Measurements from ENCODE around the gene SPATA33. TPM values are rescaled to one million over a fixed set of nuclear protein-coding genes. Genes with fewer than 3 reads are reported as not detected.
"Not testable (repeated sequence)": the region's sequence is repeated elsewhere in the genome, so short reads cannot be mapped to it uniquely, and the experiment has no call there.

The SPATA33 gene
- total RNA-seq, 1 donor from 2014 or later = 3.6 TPM

- Histone ChIP-seq H3K36me3 (peaks cover 17% of the 10 kb centered on the region), H3K4me3 (no peak overlapping the region), H3K27me3 (ENCODE audit: low read depth) (no peaks in the 10 kb centered on the region), H3K4me1 (peaks cover 31% of the 10 kb centered on the region), H3K27ac (replicated peaks) (no peak overlapping the region), H3K9me3 (replicated peaks) (no peaks in the 10 kb centered on the region)
- no peak for TF ChIP-seq CTCF (IDR thresholded peaks at IDR 0.05; ENCODE audit: borderline replicate concordance)
- DNase-seq = no peak
- intact Hi-C loops (cut with micrococcal nuclease) = no loop called here
Observed at GRCh38 chr16:89697616-89698331, 40.1 kb downstream of the SPATA33 start.

GRCh38 chr16:89698717-89699116, 41.1 kb downstream of the SPATA33 start:
- H3K4me3 ChIP-seq; H3K36me3 ChIP-seq; DNase-seq; intact Hi-C loops (cut with micrococcal nuclease); H3K9me3 ChIP-seq (replicated peaks); H3K27me3 ChIP-seq (ENCODE audit: low read depth); H3K27ac ChIP-seq (replicated peaks): not testable (repeated sequence)
- peaks cover 31% of the 10 kb centered on the region for H3K4me1 ChIP-seq

- H3K27me3 ChIP-seq (ENCODE audit: low read depth); intact Hi-C loops (cut with micrococcal nuclease); H3K9me3 ChIP-seq (replicated peaks); DNase-seq; H3K36me3 ChIP-seq: not testable (repeated sequence)
- Histone ChIP-seq H3K27ac (replicated peaks) (peak overlapping the region; percentile 79), H3K4me1 (peaks cover 31% of the 10 kb centered on the region), H3K4me3 (peak overlapping the region; percentile 83)
Observed at GRCh38 chr16:89699629-89700099, 42.0 kb downstream of the SPATA33 start.

- peak overlapping the region; percentile 83 for H3K4me3 ChIP-seq
- no peaks in the 10 kb centered on the region for H3K36me3 ChIP-seq
- H3K9me3 ChIP-seq (replicated peaks) = no peaks in the 10 kb centered on the region
- peak; percentile 98 for DNase-seq
- no peaks in the 10 kb centered on the region for H3K27me3 ChIP-seq (ENCODE audit: low read depth)
- peaks cover 31% of the 10 kb centered on the region for H3K4me1 ChIP-seq
- peak overlapping the region; percentile 79 for H3K27ac ChIP-seq (replicated peaks)
- intact Hi-C loops (cut with micrococcal nuclease) = no loop called here
- peak; percentile 79 for TF ChIP-seq CTCF (IDR thresholded peaks at IDR 0.05; ENCODE audit: borderline replicate concordance)
Observed at GRCh38 chr16:89700100-89700648, 42.5 kb downstream of the SPATA33 start.

GRCh38 chr16:89700649-89701424, 43.2 kb downstream of the SPATA33 start:
- Histone ChIP-seq H3K4me1 (peaks cover 31% of the 10 kb centered on the region), H3K9me3 (replicated peaks) (no peaks in the 10 kb centered on the region), H3K36me3 (no peaks in the 10 kb centered on the region), H3K4me3 (peak overlapping the region; percentile 83), H3K27me3 (ENCODE audit: low read depth) (no peaks in the 10 kb centered on the region), H3K27ac (replicated peaks) (peak overlapping the region; percentile 79)
- intact Hi-C loops (cut with micrococcal nuclease) = no loop called here
- no peak for TF ChIP-seq CTCF (IDR thresholded peaks at IDR 0.05; ENCODE audit: borderline replicate concordance)
- DNase-seq = no peak

GRCh38 chr16:89701425-89702406, 44.1 kb downstream of the SPATA33 start, which contains the start of gene SPATA2L:
Gene SPATA2L (minus strand): TSS chr16:89701705. CDS start chr16:89701232, 473 bp downstream.
- peaks cover 36% of the 10 kb centered on the region for H3K4me1 ChIP-seq
- H3K27me3 ChIP-seq (ENCODE audit: low read depth) = no peaks in the 10 kb centered on the region
- peak; percentile 36 for TF ChIP-seq CTCF (IDR thresholded peaks at IDR 0.05; ENCODE audit: borderline replicate concordance)
- H3K36me3 ChIP-seq = no peaks in the 10 kb centered on the region
- peak within 1 kb of the TSS; percentile 79 for H3K27ac ChIP-seq (replicated peaks)
- no peaks in the 10 kb centered on the region for H3K9me3 ChIP-seq (replicated peaks)
- intact Hi-C loops (cut with micrococcal nuclease) = no loop called here
- DNase-seq = peak; percentile 87
- H3K4me3 ChIP-seq = peak within 1 kb of the TSS; percentile 83

Data from left ventricle myocardium inferior (tissue), 1 donor.